Endodermal cell (in vitro differentiated cells): ENCODE measurements around the gene HSPH1. TPM values are rescaled to one million over a fixed set of nuclear protein-coding genes. Genes with fewer than 3 reads are reported as not detected.

Source experiments
- DNase-seq: peaks from one replicate; pipeline ENCODE4 v3.0.0-alpha.2; 2017
- H3K27ac ChIP-seq: 2 replicates; pipeline ENCODE4 v1.5.1; 2013; ENCODE audit warnings: mild to moderate bottlenecking, low read depth, low read length, moderate library complexity
- H3K27me3 ChIP-seq: 2 replicates; pipeline ENCODE4 v1.6.1; 2013; ENCODE audit warnings: mild to moderate bottlenecking, low read length, moderate library complexity; ENCODE audit not compliant: insufficient read depth, control insufficient read depth, poor library complexity, severe bottlenecking
- H3K36me3 ChIP-seq: 2 replicates; pipeline ENCODE4 v1.7.0; 2013; ENCODE audit warnings: mild to moderate bottlenecking, low read length, moderate library complexity; ENCODE audit not compliant: control insufficient read depth, insufficient read depth
- H3K4me1 ChIP-seq: one replicate; pipeline ENCODE4 v1.7.0; 2013; ENCODE audit warnings: low read length; ENCODE audit not compliant: control insufficient read depth, insufficient read depth
- H3K4me3 ChIP-seq: 2 replicates; pipeline ENCODE4 v1.5.1; 2013; ENCODE audit warnings: mild to moderate bottlenecking, low read length, moderate library complexity
- H3K9ac ChIP-seq: 2 replicates; pipeline ENCODE4 v1.6.1; 2013; ENCODE audit warnings: mild to moderate bottlenecking, low read length, moderate library complexity; ENCODE audit not compliant: poor library complexity, severe bottlenecking; ENCODE audit errors: extremely low read depth
- H3K9me3 ChIP-seq: 2 replicates; pipeline ENCODE4 v1.6.1; 2013; ENCODE audit warnings: mild to moderate bottlenecking, low read length, moderate library complexity; ENCODE audit not compliant: control insufficient read depth
- H3K27ac Mint-ChIP-seq: 2 replicates; pipeline ENCODE4 v1.8.0; 2020; ENCODE audit warnings: mixed read lengths
- H3K27me3 Mint-ChIP-seq: 2 replicates; pipeline ENCODE4 v1.8.0; 2021; ENCODE audit warnings: mild to moderate bottlenecking, mixed read lengths; ENCODE audit not compliant: insufficient read depth
- H3K36me3 Mint-ChIP-seq: 2 replicates; pipeline ENCODE4 v1.8.0; 2020; ENCODE audit warnings: low read depth, mixed read lengths
- H3K4me1 Mint-ChIP-seq: 2 replicates; pipeline ENCODE4 v1.8.0; 2020; ENCODE audit warnings: mixed read lengths
- H3K4me3 Mint-ChIP-seq: 2 replicates; pipeline ENCODE4 v1.8.0; 2020; ENCODE audit warnings: mild to moderate bottlenecking, moderate library complexity, mixed read lengths
- H3K9me3 Mint-ChIP-seq: 2 replicates; pipeline ENCODE4 v1.8.0; 2020; ENCODE audit warnings: mild to moderate bottlenecking, mixed read lengths
- WGBS, 2 experiments: methylation state at CpG; one replicate each; pipeline versions ENCODE4 v1.1.5 to v1.1.7; 2013; ENCODE audit warnings: missing lambda C conversion rate in 2 of 2, mixed read lengths in 1 of 2; ENCODE audit not compliant: insufficient coverage in 1 of 2, insufficient read length in 1 of 2; 5-methylcytosine and 5-hydroxymethylcytosine counted together
- total RNA-seq, 2 donors: library from RNA; stranded (reverse); fragmentation: NEBNext Ultra II Directional in 1 of 2; extraction: Animal tissue kit (Norgen Biotek cat#: 25700) in 1 of 2; gene quantifications; 2 replicates in 1 of 2; 3 replicates in 1 of 2; pipeline ENCODE4 v1.2.1, GENCODE V29; 2021
- TF ChIP-seq, protein P1 (sequence below): fragments of 200-600 bp; sonication (generic); conservative IDR thresholded peaks from 2 replicates; pipeline ENCODE4 v1.5.0; 2021; ENCODE audit warnings: antibody characterized with exemption, mild to moderate bottlenecking

The HSPH1 gene
- total RNA-seq, 2 donors from 2014 or later = 88.0 to 120 TPM

DNA sequence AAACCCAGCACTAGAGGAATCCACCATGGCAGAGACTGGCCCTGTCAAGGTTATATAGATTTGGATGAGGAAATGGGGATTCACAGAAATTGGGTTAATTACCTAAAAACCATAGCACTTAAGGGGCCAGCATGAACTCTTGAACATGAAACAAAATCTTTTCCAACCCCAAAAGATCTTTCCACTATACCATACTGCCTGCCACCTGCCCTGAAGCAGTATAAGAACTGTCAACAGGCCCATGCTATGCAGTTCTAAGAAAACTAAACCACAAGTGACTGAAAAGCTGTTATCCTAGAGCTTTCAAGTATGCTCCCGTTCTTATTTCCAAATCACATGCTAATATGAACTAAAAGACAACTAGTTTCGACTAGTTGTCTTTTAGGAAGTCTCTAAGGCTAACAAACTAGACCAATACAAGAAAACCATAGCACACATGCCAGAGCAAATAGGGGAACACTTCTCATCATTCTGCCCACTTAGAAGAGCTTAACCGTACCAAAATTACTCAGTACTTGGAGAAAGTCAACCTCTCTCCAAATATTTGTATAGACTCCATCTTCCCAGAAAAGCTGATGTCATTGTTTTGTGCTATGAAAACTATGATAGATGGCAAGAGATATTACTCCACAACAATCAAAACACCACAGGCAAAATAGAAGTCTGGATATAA lies 27.5 kb downstream of the HSPH1 start:
- no peak overlapping the region for H3K9ac ChIP-seq
- peaks cover 36% of the 10 kb centered on the region for H3K36me3 Mint-ChIP-seq
- H3K27ac ChIP-seq = no peak overlapping the region
- H3K27me3 Mint-ChIP-seq = peaks cover 3% of the 10 kb centered on the region
- H3K36me3 ChIP-seq = peaks cover 53% of the 10 kb centered on the region
- no peaks in the 10 kb centered on the region for H3K4me1 Mint-ChIP-seq
- 95 to 100% methylated on average over 2 to 3 of the region's 3 CpGs for WGBS, 2 experiments
- no peak overlapping the region for H3K4me3 Mint-ChIP-seq
- no peak overlapping the region for H3K4me3 ChIP-seq
- no peak overlapping the region for H3K27ac Mint-ChIP-seq
- H3K4me1 ChIP-seq = no peaks in the 10 kb centered on the region
- no peaks in the 10 kb centered on the region for H3K9me3 Mint-ChIP-seq
- DNase-seq = no peak
- TF ChIP-seq, protein P1, sequence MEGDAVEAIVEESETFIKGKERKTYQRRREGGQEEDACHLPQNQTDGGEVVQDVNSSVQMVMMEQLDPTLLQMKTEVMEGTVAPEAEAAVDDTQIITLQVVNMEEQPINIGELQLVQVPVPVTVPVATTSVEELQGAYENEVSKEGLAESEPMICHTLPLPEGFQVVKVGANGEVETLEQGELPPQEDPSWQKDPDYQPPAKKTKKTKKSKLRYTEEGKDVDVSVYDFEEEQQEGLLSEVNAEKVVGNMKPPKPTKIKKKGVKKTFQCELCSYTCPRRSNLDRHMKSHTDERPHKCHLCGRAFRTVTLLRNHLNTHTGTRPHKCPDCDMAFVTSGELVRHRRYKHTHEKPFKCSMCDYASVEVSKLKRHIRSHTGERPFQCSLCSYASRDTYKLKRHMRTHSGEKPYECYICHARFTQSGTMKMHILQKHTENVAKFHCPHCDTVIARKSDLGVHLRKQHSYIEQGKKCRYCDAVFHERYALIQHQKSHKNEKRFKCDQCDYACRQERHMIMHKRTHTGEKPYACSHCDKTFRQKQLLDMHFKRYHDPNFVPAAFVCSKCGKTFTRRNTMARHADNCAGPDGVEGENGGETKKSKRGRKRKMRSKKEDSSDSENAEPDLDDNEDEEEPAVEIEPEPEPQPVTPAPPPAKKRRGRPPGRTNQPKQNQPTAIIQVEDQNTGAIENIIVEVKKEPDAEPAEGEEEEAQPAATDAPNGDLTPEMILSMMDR = no peak
- H3K27me3 ChIP-seq = no peaks in the 10 kb centered on the region
- no peaks in the 10 kb centered on the region for H3K9me3 ChIP-seq

DNA sequence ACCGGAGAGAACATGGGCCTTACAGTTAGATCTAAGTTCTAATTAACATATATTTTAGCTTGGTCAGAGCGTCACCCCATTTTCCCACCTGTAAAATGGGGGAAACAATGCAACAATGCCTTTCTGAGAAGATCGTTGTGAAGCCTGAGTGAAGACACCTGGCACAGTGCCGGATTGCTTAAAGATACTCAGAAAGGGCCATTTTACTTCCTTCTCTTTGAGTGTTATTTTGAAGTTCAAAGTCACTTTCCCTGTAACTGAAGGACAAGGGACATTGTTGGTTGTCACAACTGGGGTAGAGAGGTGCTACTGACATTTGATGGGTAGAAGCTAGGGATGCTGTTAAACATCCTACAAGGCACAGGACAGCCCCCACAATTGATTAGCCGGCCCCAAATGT lies 28.1 kb downstream of the HSPH1 start:
- no peaks in the 10 kb centered on the region for H3K9me3 ChIP-seq
- WGBS, 2 experiments = 88 to 98% methylated on average over 4 to 5 of the region's 5 CpGs
- H3K9me3 Mint-ChIP-seq = no peaks in the 10 kb centered on the region
- TF ChIP-seq, protein P1 = no peak
- no peaks in the 10 kb centered on the region for H3K4me1 ChIP-seq
- peaks cover 3% of the 10 kb centered on the region for H3K27me3 Mint-ChIP-seq
- peaks cover 32% of the 10 kb centered on the region for H3K36me3 Mint-ChIP-seq
- H3K4me3 Mint-ChIP-seq = no peak overlapping the region
- H3K27ac ChIP-seq = no peak overlapping the region
- no peaks in the 10 kb centered on the region for H3K4me1 Mint-ChIP-seq
- no peak for DNase-seq
- H3K36me3 ChIP-seq = peaks cover 49% of the 10 kb centered on the region
- H3K9ac ChIP-seq = no peak overlapping the region
- H3K27me3 ChIP-seq = no peaks in the 10 kb centered on the region
- H3K4me3 ChIP-seq = no peak overlapping the region
- no peak overlapping the region for H3K27ac Mint-ChIP-seq

DNA sequence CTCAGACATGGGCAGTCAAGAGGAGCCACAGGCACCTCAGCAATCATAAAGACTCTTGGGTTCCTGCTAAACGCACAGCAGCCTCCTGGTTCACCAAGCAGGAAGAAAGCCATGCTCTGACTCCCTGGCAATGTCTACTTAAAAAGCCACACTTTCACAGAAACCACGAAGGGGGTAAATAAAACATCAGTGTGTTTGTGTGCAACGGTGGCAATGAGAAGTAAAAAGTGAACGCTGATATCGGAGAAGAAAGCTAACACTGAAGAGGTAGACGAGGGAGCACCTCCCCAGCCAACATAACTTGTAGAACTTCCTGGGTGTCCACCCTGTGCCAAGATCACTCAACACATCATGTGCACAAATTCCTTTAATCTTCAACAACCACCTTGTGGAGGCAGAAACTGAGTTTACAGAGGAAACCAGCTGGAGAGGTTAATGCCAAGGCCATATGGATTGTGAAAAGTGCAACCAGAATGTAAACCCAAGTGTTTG lies 30.2 kb downstream of the HSPH1 start:
- H3K9me3 Mint-ChIP-seq = no peaks in the 10 kb centered on the region
- TF ChIP-seq, protein P1 = no peak
- no peak overlapping the region for H3K27ac ChIP-seq
- WGBS, 2 experiments = 94% methylated on average over 6 of the region's 6 CpGs
- peaks cover 13% of the 10 kb centered on the region for H3K36me3 Mint-ChIP-seq
- DNase-seq = no peak
- no peaks in the 10 kb centered on the region for H3K4me1 Mint-ChIP-seq
- peaks cover 29% of the 10 kb centered on the region for H3K36me3 ChIP-seq
- no peak overlapping the region for H3K4me3 Mint-ChIP-seq
- no peaks in the 10 kb centered on the region for H3K9me3 ChIP-seq
- H3K27me3 ChIP-seq = no peaks in the 10 kb centered on the region
- H3K27ac Mint-ChIP-seq = no peak overlapping the region
- peaks cover 7% of the 10 kb centered on the region for H3K27me3 Mint-ChIP-seq
- no peaks in the 10 kb centered on the region for H3K4me1 ChIP-seq
- H3K9ac ChIP-seq = no peak overlapping the region
- H3K4me3 ChIP-seq = no peak overlapping the region
